Motor neuron (in vitro differentiated cells): ENCODE results near the gene CNPY2. TPM values are rescaled to one million over a fixed set of nuclear protein-coding genes. Genes with fewer than 3 reads are reported as not detected.
A peak's percentile ranks its signal among the peaks of the same experiment; 100 is the strongest.
"Not testable (repeated sequence)": the region's sequence is repeated elsewhere in the genome, so short reads cannot be mapped to it uniquely, and the experiment has no call there.

ENCODE experiments used
- ATAC-seq, 8 experiments: fragments of 200-7000 bp; cut with Tn5 transposase; replicated peaks in 6 of 8; 2 replicates each; pipeline ENCODE4 v1.8.0; 2021; ENCODE audit warnings: mild to moderate bottlenecking in 8 of 8, moderate library complexity in 8 of 8
- H3K27ac ChIP-seq, 2 donors: fragments of 250-450 bp; sonication (Bioruptor Pico); 2 replicates each; pipeline ENCODE4 v1.9.0; 2021; ENCODE audit warnings: antibody characterized with exemption in 2 of 2, mild to moderate bottlenecking in 2 of 2, moderate library complexity in 1 of 2
- H3K4me1 ChIP-seq, 2 donors: fragments of 250-450 bp; sonication (Bioruptor Pico); replicated peaks in 1 of 2; 2 replicates each; pipeline ENCODE4 v1.6.1; 2021; ENCODE audit warnings: antibody characterized with exemption in 2 of 2, mild to moderate bottlenecking in 2 of 2, moderate library complexity in 1 of 2
- H3K4me3 ChIP-seq, 5 donors: fragments of 250-450 bp; sonication (Bioruptor Pico); 2 replicates each; pipeline ENCODE4 v1.9.0; 2021; ENCODE audit warnings: antibody characterized with exemption in 5 of 5, mild to moderate bottlenecking in 5 of 5, moderate library complexity in 4 of 5
- WGBS, 10 experiments: fragments of 450-650 bp; shearing (Covaris generic); methylation state at CpG; one replicate each; pipeline ENCODE4 v1.0.0; 2022; 5-methylcytosine and 5-hydroxymethylcytosine counted together
- in situ Hi-C, 9 experiments: fragments of 400-800 bp; cut with MboI; loops; one replicate each; pipeline ENCODE4 v1.15.0; 2021; ENCODE audit warnings: low sequenced_read_pairs in 9 of 9, low pct_unique_long_range_greater_than_20kb in 2 of 9; ENCODE audit not compliant: unreplicated experiment in 9 of 9
- total RNA-seq, 8 experiments: library from RNA; unstranded; fragments of 300-600 nt; gene quantifications; 2 replicates each; pipeline versions ENCODE4 v1.2.3 to v1.2.4, GENCODE V29; 2022

The CNPY2 gene
- total RNA-seq, 8 experiments from 2014 or later: 102 to 231 (median 141) TPM

DNA sequence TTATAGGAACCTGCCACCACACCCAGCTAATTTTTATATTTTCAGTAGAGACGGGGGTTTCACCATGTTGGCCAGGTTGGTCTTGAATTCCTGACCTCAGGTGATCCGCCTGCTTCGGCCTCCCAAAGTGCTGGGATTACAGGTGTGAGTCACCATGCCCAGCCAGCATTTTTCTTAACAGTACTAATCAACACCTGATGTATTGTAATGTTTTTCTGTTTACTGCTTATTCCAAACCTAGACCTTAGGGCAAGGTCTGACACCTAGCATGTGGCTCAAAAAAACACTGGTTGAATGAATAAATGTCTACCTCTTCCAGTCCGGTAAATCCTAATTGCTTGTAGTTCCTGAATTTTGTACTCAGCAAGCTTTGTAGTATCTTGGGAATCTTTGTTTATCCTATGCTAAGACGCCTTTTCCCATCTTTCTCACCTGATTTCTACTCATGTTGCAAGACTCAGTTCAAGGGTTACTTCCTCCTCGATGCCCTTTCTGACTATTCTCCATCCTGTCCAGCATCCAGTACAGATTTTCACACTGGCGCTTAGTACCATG is 15.2 kb upstream of the CNPY2 start:
- peaks cover 8 to 12% of the 10 kb centered on the region in 2 donors for H3K4me1 ChIP-seq
- ATAC-seq: no peak
- in situ Hi-C loops: no loop called here
- H3K4me3 ChIP-seq: no peak overlapping the region
- 77 to 100% (median 96%) methylated on average over 1 to 7 of the region's 7 CpGs; no CpG with 5 or more reads in 1 of the 10 experiments for WGBS, 10 experiments
- H3K27ac ChIP-seq: no peak overlapping the region

DNA sequence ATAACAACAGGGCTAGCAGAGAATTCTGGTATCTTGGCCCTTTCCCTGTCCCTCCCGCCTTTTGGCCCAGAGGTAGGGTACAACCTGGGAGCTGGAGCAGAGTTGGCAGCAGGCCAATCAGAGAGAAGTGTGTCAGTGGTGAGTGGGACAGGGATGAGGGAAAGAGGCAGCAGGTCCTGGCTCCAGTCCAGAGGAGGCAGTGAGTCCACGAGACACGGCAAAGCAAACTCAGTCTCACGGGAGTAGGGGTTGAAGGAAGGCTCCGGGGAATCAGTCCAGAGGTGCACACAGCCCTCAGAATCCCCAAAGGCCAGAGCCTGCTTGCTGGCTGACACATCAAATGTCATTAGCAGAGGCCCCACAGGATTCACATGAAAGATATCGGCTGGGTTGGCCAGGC is 10.7 kb upstream of the CNPY2 start:
- in situ Hi-C loops: no loop called here
- WGBS, 10 experiments: 60 to 100% (median 100%) methylated on average over 1 to 5 of the region's 6 CpGs; no CpG with 5 or more reads in 3 of the 10 experiments

DNA sequence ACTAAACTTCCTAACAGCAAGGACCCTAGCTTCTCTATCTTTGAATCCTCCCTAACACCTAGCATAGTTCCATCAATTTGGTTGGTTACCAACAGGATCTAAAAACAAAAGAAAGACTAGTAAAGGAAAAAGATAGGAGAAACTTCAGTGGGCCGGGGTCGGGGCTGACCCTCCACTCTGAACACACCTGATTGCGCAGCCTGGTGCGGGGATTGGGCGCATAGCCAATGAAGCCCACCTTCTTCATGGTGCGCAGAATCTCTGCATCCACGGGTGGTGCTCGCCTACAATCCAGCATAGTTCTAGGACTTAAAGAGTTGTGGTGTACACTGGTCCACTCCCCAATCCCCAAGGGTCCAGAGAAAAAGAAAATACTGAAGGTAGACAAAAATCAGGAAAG is 10.3 kb upstream of the CNPY2 start:
- Histone ChIP-seq H3K27ac (no peak overlapping the region), H3K4me1 (no peaks in the 10 kb centered on the region), H3K4me3 (no peak overlapping the region)
- in situ Hi-C loops: no loop called here
- 89 to 100% (median 93%) methylated on average over 1 to 5 of the region's 8 CpGs; no CpG with 5 or more reads in 3 of the 10 experiments for WGBS, 10 experiments
- no peak for ATAC-seq

More for the DNA sequence above, 10.7 kb upstream of the CNPY2 start:
- no peak overlapping the region for H3K4me3 ChIP-seq
- H3K4me1 ChIP-seq: no peaks in the 10 kb centered on the region
- no peak for ATAC-seq
- no peak overlapping the region for H3K27ac ChIP-seq

DNA sequence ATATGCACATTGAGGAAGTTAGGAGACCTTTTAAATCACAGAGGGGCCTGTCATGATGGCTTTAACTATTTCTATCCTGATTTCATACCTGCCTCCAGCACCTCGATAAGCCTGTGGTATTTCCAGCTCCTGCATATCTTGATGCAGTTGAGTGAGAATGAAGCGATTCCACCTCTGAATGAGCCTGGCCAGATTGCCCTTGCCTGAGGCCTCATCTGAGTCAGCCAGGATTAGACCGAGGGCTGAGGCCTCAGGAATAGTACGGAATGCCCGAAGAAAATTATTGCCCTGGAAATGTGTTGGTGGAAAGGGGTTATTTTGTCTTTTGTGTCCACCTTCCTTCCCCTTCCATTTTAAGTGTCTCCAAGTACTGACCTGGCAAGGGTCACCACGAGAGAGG is 8.4 kb upstream of the CNPY2 start:
- in situ Hi-C loops: no loop called here
- Histone ChIP-seq H3K27ac (no peak overlapping the region), H3K4me1 (no peaks in the 10 kb centered on the region), H3K4me3 (no peak overlapping the region)
- WGBS, 10 experiments: 70 to 100% (median 95%) methylated on average over 1 to 5 of the region's 6 CpGs; no CpG with 5 or more reads in 3 of the 10 experiments
- ATAC-seq: no peak

DNA sequence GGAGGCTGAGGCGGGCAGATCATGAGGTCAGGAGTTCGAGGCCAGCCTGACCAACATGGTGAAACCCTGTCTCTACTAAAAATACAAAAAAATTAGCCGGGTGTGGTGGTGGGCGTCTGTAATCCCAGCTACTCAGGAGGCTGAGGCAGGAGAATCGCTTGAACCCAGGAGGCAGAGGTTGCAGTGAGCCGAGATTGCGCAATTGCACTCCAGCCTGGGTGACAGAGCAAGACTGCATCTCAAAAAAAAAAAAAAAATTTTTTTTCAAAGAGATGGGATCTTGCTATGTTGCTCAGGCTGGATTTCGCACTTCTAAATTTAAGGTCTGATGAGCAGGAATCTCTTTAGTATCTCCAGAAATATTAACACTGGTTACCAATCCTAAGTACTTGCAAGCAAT is 5.8 kb upstream of the CNPY2 start:
- H3K27ac ChIP-seq, H3K4me3 ChIP-seq, H3K4me1 ChIP-seq, in situ Hi-C loops, ATAC-seq: not testable (repeated sequence)
- WGBS, 10 experiments: 80 to 100% (median 100%) methylated on average over 1 to 3 of the region's 8 CpGs; no CpG with 5 or more reads in 1 of the 10 experiments

DNA sequence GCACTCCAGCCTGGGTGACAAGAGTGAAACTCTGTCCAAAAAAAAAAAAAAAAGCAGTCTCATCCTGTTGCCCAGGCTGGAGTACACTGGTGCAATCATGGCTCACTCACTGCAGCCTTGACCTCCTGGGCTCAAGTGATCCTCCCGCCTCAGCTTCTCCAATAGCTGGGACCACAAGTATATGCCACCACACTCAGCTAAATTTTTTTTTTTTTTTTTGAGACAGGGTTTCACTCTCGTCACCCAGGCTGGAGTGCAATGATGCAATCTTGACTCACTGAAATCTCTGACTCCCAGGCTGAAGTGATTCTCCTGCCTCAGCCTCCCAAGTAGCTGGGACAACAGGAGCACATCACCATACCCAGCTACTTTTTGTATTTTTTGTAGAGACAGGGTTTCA is 5.2 kb upstream of the CNPY2 start:
- no peak for ATAC-seq
- in situ Hi-C loops: no loop called here
- H3K4me1 ChIP-seq: peaks cover 7 to 9% of the 10 kb centered on the region in 2 donors
- WGBS, 10 experiments: 71 to 100% (median 86%) methylated on average over 1 to 2 of the region's 2 CpGs; no CpG with 5 or more reads in 3 of the 10 experiments
- H3K4me3 ChIP-seq: no peak overlapping the region
- no peak overlapping the region for H3K27ac ChIP-seq

DNA sequence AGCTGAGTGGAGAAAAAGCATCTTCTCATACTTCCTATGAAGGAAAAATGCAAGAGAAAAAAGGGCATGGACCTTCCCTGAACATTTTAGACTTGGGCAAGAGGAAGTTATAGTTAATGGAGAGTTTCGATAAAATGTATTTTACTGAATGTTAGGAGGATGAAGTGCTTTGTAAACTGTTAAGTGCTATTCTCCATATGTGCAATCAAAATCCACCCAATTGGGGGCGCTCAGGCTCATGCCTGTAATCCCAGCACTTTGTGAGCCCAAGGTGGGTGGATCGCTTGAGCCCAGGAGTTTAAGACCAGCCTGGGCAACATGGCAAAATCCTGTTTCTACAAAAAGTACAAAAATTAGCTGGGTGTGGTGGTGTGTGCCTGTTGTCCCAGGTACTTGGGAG is 1.9 kb upstream of the CNPY2 start:
- no peak overlapping the region for H3K27ac ChIP-seq
- 75 to 100% (median 92%) methylated on average over 1 to 3 of the region's 3 CpGs; no CpG with 5 or more reads in 1 of the 10 experiments for WGBS, 10 experiments
- no peak overlapping the region for H3K4me3 ChIP-seq
- ATAC-seq: no peak
- in situ Hi-C loops: no loop called here
- H3K4me1 ChIP-seq: peaks cover 9 to 15% of the 10 kb centered on the region in 2 donors

DNA sequence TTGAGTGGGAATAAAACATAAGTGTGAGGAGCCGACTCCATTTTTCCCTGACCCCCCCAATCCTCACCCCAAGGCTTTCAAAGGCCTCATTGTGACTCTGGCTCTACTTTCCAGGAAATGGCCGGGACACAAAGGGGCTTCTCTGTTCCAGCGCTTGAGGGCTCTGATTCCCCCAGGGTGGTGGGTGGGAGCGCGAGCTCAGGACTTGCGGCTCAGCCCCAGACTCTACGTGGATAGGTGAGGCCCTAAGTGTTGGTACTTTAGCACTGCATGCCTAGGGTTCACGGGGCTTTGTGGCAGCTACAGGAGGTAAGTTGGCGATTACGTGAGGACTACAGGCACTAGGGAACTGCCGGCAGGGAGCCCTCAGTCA is 553 bp downstream of the CNPY2 start:
- 0% methylated on average over 1 to 7 of the region's 11 CpGs; no CpG with 5 or more reads in 6 of the 10 experiments for WGBS, 10 experiments
- in situ Hi-C loops: no loop called here
- Histone ChIP-seq H3K27ac (peak overlapping the region; percentile 94), H3K4me1 (peaks cover 9 to 15% of the 10 kb centered on the region in 2 donors), H3K4me3 (peak overlapping the region; percentile 71 to 94 (median 79))
- ATAC-seq: peak in 2 of 8 experiments; percentile 3 to 6

DNA sequence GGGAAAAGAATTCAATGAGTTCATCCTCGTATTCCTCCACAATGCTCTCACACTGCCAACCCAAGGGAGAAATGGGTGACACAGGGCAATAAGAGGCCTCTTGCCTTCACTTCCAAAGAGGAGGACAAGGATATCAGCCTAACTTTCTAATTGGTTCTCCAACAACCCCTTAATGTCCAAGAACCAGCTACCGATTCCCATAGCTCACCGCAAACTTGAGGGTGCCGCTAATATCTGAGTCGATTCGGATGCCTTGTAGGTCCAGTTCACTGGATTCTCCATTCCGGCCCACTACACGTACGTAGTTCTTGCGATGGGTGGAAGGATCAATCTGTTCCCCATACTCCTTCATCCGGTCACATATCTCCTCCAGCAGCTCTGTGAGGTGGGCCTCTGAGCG is 4.8 kb downstream of the CNPY2 start:
- ATAC-seq: no peak
- Histone ChIP-seq H3K4me3 (no peak overlapping the region), H3K27ac (no peak overlapping the region), H3K4me1 (peaks cover 0 to 8% of the 10 kb centered on the region in 2 donors)
- 50 to 100% (median 94%) methylated on average over 1 to 11 of the region's 12 CpGs; no CpG with 5 or more reads in 1 of the 10 experiments for WGBS, 10 experiments
- in situ Hi-C loops: no loop called here

DNA sequence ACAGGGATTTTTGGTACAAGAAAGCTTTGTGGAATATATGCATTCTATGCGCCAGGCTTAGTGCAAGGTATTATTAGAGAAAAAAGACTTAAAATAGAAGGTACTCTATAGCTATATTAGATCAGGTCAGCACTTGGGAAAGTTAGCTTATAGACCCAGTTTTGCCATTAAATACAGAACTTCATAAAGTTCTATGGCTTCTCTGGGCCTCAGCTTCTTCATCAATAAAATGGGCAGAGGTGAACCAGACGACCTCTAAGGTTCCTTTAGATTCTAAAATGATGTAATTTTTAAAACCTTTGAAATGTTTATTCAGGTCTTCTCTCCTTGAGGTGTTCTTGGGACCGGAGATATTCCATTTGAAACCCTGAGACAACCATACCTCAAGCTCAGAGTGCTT is 7.1 kb downstream of the CNPY2 start:
- in situ Hi-C loops: no loop called here
- Histone ChIP-seq H3K27ac (no peak overlapping the region), H3K4me1 (no peaks in the 10 kb centered on the region), H3K4me3 (no peak overlapping the region)
- WGBS, 10 experiments: 70 to 100% (median 92%) methylated on average over 2 to 3 of the region's 3 CpGs
- no peak for ATAC-seq

DNA sequence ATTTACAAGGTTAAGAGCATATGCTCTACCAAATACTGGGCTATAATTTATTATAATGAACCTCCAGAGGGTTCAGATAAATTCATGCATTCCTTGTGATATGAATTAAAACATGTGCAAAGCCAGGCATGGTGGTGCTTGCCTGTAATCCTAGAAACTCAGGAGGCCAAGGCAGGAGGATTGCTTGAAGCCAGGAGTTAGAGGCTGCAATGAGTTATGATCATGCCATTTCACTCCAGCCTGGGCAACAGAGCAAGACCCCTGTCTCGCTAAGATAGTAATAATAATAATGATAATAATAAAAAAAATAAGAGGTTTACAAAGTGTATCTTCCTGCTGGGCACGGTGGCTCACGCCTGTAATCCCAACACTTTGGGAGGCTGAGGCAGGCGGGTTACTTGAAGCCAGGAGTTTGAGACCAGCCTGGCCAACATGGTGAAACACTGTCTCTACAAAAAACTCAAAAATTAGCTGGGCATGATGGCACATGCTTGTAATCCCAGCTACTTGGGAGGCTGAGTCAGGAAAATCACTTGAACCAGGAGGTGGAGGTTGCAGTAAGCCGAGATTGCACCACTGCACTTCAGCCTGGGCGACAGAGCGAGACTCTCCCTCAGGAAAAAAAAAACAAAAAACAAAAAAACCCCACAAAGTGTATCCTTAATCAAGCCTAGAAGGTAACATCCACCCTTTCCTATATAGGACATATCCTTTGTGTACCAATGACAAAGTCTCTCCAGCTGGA is 8.4 kb downstream of the CNPY2 start:
- Histone ChIP-seq H3K27ac (no peak overlapping the region), H3K4me3 (no peak overlapping the region), H3K4me1 (no peaks in the 10 kb centered on the region)
- 83 to 100% (median 100%) methylated on average over 1 to 7 of the region's 7 CpGs; no CpG with 5 or more reads in 2 of the 10 experiments for WGBS, 10 experiments
- ATAC-seq: no peak
- in situ Hi-C loops: no loop called here

DNA sequence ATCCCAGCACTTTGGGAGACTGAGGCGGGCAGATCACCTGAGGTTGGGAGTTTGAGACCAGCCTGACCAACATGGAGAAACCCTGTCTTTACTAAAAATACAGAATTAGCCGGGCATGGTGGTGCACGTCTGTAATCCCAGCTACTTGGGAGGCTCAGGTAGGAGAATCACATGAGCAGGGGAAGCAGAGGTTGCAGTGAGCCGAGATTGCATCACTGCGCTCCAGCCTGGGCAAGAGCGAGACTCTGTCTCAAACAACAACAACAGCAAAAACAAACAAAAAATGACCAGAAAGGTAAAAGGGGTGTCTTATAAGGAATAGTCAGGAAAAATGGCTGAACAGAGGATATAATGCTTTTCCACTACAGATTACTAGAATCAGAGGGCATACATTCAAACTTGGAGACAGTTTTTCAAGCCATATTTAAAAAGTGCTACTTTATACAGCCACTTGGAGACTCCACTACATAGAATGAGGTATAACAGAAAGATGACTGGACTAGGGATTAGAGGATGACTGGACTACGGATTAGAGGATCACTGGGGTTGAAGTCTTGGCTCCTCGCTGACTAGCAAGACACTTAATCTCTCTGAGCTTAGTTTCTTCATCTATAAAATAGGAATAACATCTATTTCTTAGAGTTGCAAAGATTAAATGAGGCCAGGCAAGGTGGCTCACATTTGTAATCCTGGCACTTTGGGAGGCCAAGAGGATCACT is 10.8 kb downstream of the CNPY2 start:
- no peak overlapping the region for H3K27ac ChIP-seq
- 94 to 100% (median 98%) methylated on average over 2 to 5 of the region's 8 CpGs; no CpG with 5 or more reads in 3 of the 10 experiments for WGBS, 10 experiments
- H3K4me3 ChIP-seq: no peak overlapping the region
- ATAC-seq: no peak
- in situ Hi-C loops: no loop called here
- peaks cover 8 to 9% of the 10 kb centered on the region in 2 donors for H3K4me1 ChIP-seq

DNA sequence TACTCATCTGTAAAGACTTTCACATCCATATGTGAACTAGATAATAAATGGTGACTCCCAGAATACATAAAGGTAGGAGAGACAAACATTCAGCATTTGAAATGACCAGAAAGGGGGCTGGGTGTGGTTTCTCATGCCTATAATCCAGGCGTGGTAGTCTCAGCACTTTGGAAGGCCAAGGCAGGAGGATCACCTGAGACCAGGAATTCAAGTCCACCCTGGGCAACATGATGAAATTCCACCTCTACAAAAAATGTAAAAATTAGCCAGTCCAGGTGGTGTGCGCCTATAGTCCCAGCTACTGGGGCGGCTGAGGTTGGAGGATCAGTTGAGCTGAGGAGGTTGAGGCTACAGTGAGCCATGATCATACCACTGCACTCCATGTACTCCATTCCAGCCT is 11.5 kb downstream of the CNPY2 start:
- in situ Hi-C loops: no loop called here
- Histone ChIP-seq H3K4me3 (no peak overlapping the region), H3K27ac (no peak overlapping the region), H3K4me1 (peaks cover 9% of the 10 kb centered on the region in 2 donors)
- WGBS, 10 experiments: 60 to 100% (median 83%) methylated on average over 1 to 2 of the region's 3 CpGs; no CpG with 5 or more reads in 5 of the 10 experiments
- no peak for ATAC-seq
